Hindlimb muscle (tissue), 1 donor: Measurements from ENCODE around the gene PDE6H. TPM values are rescaled to one million over a fixed set of nuclear protein-coding genes. Genes with fewer than 3 reads are reported as not detected.

ENCODE experiments used
- DNase-seq: peaks from one replicate; pipeline ENCODE4 v3.0.0-alpha.2; 2013
- polyA plus RNA-seq: library from polyadenylated mRNA; unstranded; fragments of 120-200 nt; gene quantifications from one replicate; pipeline ENCODE4 v1.2.1, GENCODE V29; 2013; ENCODE audit not compliant: insufficient read length

The PDE6H gene
- polyA plus RNA-seq, 1 donor, result not detected

GRCh38 chr12:15005064-15005463 is 32.2 kb downstream of the PDE6H start:
- DNase-seq, result no peak

- no peak for DNase-seq
Observed at GRCh38 chr12:15007551-15007950, 34.7 kb downstream of the PDE6H start.

GRCh38 chr12:15011162-15011561 is 38.3 kb downstream of the PDE6H start:
- no peak for DNase-seq

- DNase-seq, result no peak
Observed at GRCh38 chr12:15013634-15014179, 40.9 kb downstream of the PDE6H start.

GRCh38 chr12:15014708-15015107 is 41.9 kb downstream of the PDE6H start:
- DNase-seq, result no peak

GRCh38 chr12:15015121-15015520 is 42.3 kb downstream of the PDE6H start:
- DNase-seq, result no peak

- no peak for DNase-seq
Observed at GRCh38 chr12:15020156-15020555, 47.3 kb downstream of the PDE6H start.

Other genes starting within 250 kb of the PDE6H start
- gene WBP11, start 169.6 kb upstream of the PDE6H start, polyA plus RNA-seq, result 57.4 TPM
- 0.74 TPM for gene C12orf60, start 169.4 kb upstream of the PDE6H start, polyA plus RNA-seq
- 0.15 TPM for gene SMCO3, start 158.9 kb upstream of the PDE6H start, polyA plus RNA-seq
- 0.22 TPM for gene ART4, start 129.5 kb upstream of the PDE6H start, polyA plus RNA-seq
- 190 TPM for gene MGP, start 87.2 kb upstream of the PDE6H start, polyA plus RNA-seq
- 0.32 TPM for gene ERP27, start 34.5 kb upstream of the PDE6H start, polyA plus RNA-seq
- 36.6 TPM for gene ARHGDIB, start 11.4 kb upstream of the PDE6H start, polyA plus RNA-seq
- 3.2 TPM for gene RERG, start 248.4 kb downstream of the PDE6H start, polyA plus RNA-seq